HG02571 (cell line): ENCODE results near the gene ANKIB1.

Experiments
- ATAC-seq: cut with Tn5 transposase; IDR thresholded peaks from one replicate; pipeline ENCODE4 v1.9.1; 2021; ENCODE audit warnings: mild to moderate bottlenecking, moderate library complexity; ENCODE audit not compliant: unreplicated experiment

ANKIB1 gene

DNA sequence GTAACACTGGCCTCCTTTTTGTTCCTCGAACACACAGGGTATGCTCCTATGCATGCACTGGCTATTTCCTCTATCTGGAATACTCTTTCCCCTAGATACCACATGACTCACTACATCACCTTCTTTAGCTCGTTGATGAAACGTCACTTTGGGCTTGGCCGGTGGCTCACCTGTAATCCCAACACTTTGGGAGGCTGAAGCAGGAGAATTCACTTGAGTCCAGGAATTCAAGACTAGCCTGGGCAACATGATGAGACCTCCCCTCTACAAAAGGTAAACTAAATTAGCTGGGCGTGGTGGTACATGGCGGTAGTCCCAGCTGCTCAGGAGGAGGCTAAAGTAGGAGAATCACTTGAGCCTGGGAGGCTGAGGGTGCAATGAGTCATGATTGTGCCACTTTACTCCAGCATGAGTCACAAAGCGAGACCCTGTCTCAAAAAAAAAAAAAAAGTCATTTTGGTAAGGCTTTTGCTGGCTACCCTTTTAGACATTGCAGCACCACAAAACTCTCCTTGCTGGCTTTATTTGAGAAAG is 14.5 kb downstream of the ANKIB1 start:
- ATAC-seq = no peak

DNA sequence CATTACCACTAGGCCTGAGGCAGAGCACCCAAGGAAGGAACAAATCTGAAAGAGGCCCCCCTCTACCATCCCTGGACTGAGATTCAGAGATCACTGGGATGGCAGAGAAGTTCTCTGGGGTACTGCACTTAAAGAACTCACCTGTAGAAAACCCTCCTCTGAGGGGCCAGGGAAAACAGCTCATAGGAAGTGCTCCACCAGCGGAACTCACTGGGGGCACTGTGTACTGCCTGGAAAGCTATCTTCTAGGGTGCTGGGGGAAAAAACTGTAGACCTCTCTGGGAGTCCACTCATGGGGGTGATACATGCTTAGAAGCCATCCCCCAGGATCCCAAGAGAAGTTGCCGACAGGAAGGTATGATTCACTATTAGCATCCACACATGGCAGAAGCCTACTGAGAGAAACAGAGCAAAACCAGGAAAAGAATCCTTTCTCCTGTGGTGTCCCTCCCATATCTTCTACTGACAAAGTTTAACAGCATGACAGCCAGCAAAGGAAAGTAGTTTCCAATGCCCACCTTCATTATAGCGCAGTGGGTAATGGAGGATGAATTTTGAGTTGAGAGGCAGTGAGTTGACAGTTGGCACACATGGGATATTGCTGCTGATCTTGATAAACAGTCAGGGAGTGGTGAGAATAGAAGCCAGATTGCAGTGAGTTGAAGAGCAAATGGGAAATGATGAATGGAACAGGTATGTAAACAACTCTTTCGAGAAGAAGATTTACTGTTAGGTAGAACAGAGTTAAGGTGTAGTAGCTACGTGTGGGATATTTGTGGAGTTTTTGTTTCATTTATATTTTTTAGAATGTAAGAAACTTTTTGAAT is 20.9 kb downstream of the ANKIB1 start:
- ATAC-seq = no peak

DNA sequence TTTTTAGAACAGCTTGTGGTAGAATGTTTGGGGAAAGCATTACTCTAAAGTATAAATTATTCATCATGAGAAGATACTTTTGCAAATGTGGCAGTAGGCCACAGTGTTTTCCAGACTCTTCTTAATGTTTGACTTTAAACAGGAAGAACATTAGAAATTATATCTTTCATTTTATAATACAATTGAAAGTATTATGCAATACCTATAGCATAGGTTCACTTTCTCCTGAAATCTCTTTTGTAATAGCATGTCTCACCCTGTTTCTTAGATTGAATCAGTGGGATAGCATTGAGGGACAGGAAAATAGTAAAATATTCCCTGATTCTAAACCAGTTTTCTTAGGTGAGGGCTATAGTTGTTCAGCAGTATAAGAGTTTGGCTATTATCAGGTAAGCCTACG is 23.1 kb downstream of the ANKIB1 start:
- no peak for ATAC-seq

DNA sequence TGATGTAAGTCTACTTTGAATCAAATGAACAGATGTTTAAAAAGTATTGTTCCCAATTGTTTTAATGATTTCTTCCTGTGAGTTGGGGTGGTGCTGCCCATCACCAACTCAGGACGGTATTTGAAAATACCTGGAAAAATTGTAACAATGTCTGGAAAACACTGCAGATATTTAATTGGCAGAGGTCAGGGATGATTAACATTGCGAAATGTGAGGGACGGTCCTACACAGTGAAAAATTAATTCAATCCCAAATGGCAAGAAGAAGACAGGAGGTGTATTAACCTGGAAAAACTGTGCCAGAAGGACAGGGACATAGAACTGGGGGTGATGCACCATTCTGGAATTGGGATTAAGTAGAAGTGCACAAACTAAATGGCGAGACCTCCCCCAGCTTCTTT is 29.6 kb downstream of the ANKIB1 start:
- no peak for ATAC-seq

DNA sequence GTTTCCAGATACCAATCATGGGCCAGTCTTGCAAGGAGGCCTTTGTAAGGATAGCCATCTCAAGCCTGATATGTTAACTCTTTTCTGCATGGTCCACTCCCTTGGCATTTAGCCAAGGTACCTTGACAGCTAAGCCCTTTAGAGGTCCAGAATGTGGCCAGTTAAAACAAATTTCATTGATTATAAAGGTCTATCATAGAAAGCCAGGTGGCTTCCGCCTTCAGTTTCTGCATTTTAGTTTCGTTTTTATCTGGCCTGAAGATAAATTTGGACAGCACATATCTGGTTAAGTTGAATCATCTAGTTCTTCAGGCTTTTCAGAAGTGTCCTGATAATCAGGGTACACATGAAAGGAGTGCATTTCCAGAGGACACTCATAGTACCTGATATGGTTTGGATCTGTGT is 30.7 kb downstream of the ANKIB1 start:
- peak; percentile 80 for ATAC-seq

DNA sequence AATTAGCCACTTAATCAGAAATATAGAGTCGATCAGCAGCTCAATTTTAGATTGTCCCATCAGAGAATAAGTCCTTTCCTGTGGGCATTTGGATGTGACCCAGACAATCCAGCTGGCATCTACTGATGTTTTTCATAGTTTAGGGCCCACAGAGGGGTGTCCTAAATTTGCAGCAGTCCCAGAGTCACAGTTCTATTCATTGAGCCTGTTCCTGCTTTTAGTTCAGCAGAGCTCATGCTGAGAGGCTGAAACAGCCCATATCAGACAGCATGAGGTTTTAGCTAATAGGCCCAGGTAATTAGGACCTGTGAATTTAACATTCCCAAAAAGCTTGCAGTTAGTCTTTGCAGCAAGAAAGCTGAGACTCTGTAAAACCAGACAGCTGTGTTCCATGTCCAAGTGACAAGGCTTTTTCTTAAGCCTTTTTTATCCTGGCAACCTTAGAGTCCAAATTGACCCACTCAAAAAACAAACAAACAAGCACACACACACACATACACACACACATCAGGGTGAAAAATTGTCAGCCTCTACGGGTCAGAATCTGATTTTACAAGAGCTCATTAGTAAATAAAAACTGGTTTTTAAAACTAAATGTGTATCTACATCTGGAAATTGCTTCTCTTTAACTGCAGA is 33.7 kb downstream of the ANKIB1 start:
- ATAC-seq = no peak

DNA sequence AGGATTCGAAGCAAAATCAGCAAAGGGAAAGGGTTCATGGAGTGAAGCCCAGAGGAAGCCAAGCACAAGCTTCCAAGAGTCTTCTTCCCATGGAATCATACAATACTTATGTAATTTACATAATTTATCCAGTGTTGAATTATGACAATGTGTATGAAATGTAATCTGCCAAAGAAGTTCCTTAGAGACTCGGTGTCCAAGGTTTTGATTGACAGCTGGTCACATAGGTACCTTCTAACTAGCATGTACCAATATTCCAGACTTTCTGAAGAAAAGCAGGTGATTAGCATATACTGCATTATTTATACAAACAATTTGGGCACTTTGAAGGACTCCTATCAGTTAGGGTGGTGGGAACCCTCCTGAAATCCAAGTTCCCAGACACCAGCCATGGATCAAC is 35.3 kb downstream of the ANKIB1 start:
- ATAC-seq = no peak

DNA sequence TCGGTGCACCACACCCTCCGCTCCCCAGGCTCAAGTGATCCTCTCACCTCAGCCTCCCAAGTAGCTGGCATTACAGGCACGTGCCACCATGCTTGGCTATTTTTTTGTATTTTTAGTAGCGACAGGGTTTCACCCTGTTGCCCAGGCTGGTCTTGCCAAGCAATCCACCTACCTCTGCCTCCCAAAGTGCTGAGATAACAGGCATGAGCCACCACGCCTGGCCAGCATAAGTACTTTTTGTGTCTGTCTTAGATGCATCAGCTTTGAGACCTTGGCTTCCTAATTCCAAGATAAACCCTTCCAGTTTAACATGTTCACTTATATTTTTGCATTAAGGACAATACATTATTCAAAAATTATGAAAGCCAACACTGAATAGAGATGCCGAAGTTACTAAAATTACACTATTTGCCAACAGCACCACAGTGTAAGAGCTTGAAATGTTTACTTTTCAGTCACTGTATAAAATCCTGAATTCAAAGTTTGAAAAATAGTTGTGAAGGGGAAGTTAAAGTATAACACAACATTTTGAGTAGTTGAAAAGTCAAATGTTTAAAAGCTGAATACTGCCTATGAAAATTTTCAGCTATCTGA is 36.5 kb downstream of the ANKIB1 start:
- ATAC-seq = no peak

DNA sequence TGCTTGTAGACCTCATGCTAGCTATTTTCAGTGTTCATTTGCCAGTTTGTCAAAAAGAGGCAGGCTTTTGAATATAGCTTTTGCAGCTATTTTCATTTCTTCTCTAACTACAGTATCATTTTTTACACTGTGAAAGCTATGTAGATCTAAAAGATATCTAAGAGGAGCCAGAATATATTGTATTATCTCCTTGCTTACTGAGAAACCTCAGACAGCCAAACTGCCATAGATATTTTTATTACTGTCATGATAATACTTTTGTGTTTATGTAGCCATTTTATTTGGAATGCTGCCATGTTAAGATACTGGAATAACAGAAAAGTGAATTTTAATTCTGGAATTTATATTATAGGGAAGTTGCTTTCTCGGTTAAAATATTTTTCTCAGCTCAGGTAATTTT is 37.2 kb downstream of the ANKIB1 start:
- no peak for ATAC-seq

DNA sequence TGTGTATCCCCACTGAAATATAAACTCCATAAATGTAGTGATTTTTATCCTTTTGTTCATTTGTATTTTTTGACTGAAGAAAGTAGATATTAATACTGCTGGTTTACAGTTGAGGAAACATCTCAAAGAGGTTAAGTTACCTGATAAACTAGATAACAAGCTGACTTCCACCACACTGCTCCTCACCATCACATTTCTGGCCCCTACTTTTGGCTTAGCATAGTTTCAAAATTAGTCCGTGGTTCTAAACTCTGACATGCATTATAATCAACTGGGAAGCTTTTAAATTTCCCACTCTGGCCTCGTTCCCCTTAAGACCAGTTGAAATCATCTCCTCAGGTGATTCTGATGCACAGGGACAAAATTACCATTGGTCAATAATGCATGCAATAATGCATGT is 43.5 kb downstream of the ANKIB1 start:
- no peak for ATAC-seq

DNA sequence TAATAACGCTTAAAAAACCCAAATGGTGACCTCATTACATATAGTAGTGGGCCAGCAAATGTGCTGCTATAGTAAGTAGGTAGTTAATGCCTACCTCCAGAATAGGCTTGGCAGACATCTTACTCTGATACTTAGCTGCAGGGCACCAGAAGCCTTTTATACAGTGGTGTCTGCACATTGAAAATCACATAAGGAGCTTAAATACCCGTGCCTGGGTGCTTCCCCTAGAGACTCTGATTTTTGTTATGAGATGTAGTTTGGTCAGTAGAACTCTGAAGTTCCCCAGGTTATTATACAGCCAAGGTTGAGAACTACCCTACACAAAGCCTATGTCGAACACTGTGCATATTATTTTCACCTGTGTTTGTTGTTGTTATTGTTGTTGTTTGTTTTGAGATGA is 47.2 kb downstream of the ANKIB1 start:
- ATAC-seq = no peak

DNA sequence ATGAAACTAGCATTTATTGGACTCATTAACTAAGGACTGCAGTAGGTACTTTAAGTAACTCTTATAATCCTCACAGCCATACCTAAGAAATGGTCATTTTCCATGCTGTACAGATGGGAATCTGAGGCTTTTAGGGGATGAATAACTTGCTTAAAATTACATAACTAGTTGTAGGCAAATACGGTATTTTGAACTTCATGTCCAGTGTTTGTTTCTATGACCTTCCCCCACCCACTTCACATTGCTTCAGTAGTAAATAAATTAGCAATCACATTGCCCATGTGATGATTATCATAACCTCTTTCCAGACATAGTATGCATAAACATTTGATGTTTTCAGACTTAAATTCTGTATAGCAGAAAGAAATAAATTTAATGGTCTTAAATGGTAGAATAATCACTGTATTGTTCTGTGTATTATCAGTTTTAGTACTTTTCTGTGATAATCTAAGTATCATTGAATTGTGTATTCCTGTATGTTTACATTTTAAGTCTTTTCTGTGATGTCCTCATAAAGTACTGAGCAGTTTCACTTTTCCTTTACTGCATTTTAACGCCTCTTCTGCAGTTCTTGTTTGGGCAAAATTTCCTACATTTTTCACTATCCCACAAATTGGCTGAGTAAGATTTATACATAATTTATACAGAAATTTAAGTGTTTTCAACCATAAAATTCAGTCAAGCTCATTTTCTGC is 48.3 kb downstream of the ANKIB1 start:
- no peak for ATAC-seq

DNA sequence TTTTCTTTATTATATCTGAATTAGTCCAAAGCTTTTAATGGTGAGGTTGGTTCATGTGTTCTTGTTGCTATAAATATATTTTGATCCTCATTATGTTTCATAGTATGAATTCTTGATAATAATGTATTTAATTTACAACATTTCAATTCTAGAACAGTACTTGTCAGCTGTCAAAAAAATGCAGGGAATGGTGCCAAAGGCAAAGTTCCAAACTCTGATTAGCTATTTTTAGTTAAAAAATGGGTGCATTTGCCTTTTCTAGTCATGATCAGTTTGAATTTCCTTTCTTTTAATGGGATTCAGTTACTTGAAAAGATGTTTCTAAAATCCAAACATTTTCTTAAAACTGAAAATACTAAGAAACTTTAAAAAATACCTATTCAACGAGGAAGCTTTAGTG is 49.6 kb downstream of the ANKIB1 start:
- no peak for ATAC-seq

DNA sequence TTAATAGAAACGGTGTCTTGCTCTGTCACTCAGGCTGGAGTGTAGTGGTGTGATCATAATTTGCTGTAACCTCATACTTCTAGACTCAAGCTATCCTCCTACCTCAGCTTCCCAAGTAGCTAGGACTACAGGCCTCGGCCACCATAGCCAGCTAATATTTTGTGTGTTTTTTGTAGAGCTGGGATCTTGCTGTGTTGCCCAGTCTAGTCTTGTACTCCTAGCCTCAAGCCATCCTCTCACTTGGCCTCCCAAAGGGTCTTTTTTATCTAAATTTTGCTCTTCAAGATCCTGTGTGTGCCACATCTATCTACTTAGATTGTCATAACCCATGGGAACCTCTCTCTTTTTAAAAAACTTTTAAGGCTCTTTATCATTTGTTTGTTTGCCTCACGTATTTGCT is 50.5 kb downstream of the ANKIB1 start:
- no peak for ATAC-seq

DNA sequence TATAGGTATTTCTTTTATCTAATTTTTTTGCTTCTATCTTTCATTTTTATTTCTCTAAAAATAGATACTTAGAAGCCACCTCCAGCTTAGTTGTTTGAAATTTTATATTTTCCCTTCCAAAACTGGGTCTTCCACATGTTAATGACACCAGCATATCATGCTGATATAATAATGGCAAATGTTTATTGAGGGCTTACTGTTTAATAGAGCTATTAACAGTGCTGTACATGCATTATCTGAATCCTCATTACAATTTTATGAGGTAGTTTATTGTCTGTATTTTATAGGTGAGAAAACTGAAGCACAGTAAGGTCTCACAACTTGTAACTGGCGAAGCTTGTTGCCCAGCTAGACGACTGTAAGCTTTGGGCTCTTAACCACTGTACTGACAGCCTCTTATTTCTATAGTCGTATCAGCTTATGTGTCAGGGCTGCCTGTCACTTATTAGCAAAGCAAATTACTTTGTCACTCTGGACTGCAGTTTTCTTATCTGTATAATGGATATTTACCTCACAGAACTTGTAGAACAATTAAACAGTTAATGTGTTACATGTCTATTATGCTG is 51.2 kb downstream of the ANKIB1 start:
- no peak for ATAC-seq

DNA sequence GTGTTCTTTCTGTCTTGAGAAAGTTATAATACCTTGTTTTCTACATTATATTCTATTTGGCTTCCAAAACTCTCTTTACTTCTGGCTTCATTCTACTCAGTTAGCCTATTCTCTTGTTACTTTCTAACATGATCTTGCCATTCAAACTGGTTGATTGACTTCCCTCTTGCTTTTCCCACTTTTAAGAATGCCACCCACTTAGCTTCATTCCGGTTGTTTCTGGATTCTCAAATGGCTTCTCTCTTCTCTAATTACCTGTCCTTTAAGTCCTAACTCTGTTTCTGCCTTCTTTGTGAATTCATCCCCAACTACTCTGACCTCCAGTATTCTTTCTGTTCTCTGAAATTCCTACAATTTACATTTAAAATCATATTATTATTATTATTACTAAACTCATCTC is 52.0 kb downstream of the ANKIB1 start:
- no peak for ATAC-seq

DNA sequence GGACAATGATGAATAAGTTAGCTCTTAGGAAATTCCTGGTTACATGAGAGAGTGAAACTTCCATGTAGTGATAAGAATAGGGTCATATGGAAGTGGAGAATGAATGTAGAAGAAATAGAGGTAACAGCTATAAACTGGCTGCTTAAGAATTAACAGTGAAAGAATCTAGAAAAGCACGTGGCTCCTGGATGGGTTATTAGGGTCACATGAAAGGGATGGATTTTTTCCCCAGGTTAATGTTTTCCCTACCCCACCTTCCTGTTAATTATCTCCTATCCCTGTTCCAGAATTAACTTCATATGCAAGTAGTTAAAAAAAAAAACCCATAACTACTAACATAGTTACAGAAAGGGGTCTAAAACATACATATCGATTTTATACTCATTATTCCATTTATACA is 58.0 kb downstream of the ANKIB1 start:
- ATAC-seq = no peak

DNA sequence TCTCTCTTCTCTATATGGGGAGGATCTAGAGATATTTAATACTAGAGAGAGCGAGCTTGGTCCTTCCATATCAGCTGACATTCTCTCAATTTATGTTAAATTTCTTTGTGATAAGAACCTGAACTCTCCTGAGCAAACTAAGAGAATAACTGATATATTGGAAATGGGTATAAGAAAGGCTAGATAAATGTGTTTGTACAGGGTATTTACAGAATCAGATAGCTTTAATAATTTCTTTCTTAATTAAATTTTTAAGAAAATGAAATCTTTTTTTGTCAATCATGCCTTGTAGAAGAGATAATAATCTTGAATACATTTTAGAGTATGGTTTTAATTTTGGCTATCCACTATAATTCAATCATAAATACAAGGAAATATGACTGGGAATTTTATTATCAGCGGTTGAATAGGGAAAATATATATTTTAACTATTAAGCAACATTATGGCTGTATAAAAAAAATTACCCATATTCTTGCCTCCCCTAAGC is 58.7 kb downstream of the ANKIB1 start:
- ATAC-seq = no peak

DNA sequence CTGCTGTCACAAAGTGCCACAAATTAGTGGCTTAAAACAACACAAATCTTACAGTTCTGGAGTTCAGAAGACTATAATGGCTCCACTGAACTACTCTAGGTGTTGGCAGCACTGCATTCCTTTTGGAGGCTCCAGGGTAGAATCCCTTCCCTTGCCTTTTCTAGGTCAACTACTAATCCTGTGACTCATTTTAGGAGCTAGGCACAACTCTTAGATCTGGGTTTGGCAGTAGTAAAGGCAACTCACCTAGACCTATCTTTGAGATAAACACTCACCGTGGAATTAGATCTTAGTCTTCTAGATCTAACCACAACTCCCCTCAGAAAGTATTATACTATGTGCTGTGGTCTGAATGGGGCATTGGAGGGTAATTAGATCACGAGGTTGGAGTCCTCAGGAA is 60.4 kb downstream of the ANKIB1 start:
- no peak for ATAC-seq

DNA sequence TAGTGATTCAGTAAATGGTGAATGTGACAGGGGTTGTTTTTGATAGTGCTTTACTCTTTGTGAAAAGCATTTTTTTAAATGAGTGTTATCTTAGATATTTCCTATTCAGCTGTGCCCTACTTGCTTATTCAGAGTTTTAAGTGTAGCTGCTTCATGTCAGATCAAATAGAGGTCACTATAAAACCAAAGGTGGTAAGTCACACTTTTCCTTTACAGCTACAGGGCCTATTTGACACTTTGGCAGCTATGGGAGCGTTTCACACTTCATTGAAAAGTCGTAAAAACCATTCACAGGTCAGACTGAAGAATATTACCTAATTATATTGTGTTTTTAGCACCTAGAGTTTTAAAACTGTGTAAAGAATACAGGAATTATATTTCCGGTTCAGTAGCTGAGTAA is 67.3 kb downstream of the ANKIB1 start:
- ATAC-seq = no peak

DNA sequence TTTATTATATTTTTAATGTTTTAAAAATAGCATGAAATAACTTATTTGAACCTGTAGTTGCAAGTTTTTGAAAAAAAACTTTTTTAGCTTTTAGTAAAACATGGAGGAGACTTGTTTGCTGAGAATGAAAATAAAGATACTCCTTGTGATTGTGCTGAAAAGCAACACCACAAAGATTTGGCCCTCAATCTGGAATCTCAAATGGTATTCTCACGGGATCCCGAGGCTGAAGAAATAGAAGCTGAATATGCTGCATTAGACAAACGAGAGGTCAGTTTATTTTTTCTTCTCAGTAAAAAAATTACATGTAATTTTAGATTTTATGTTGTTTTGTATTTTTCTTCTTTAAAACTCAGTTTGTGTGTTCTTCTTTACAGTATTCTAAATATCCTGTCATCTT is 73.5 kb downstream of the ANKIB1 start:
- ATAC-seq = no peak
